NB4 (cell line): ENCODE data around the gene CDK14.

ENCODE experiments used
- DNase-seq: peaks from one replicate; pipeline ENCODE4 v3.0.0; 2010; ENCODE audit warnings: low read depth
- H3K4me3 ChIP-seq: one replicate; pipeline ENCODE4 v1.5.1; 2011; ENCODE audit warnings: mild to moderate bottlenecking, low read depth, low read length, moderate library complexity
- CTCF ChIP-seq: IDR thresholded peaks from one replicate; pipeline ENCODE4 v1.5.1; 2012; ENCODE audit warnings: low read depth, low read length
- MAX ChIP-seq: IDR thresholded peaks from 2 replicates; pipeline ENCODE4 v1.6.1; 2011; ENCODE audit warnings: low read depth, low read length
- MYC ChIP-seq: IDR thresholded peaks from 2 replicates; pipeline ENCODE4 v1.6.1; 2011; ENCODE audit warnings: low read depth, low read length
- POLR2A ChIP-seq: IDR thresholded peaks from 2 replicates; pipeline ENCODE4 v1.6.1; 2011; ENCODE audit warnings: mild to moderate bottlenecking; ENCODE audit not compliant: insufficient read length; ENCODE audit errors: extremely low read depth

CDK14 gene

DNA sequence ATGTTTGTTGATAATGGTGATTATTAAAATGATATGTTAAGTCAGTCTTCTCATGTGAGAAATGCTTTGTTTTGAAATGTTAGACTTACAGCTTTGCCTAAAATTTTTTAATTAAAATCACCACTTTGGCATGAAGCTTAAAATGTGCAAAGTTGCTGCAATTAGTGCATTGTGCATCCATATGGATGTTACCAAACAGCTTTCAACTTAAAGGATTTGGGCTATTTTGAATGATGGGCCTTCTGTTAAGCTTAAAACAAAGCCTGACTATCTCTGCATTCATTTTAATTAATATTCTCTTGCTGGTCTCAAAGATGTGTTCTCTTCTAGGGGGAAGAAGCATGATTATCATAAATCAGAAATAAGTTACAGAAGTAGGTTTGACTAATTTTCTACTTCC lies 603.5 kb downstream of the CDK14 start:
- no peak for DNase-seq
- no peak overlapping the region for H3K4me3 ChIP-seq
- no peak for TF ChIP-seq CTCF

DNA sequence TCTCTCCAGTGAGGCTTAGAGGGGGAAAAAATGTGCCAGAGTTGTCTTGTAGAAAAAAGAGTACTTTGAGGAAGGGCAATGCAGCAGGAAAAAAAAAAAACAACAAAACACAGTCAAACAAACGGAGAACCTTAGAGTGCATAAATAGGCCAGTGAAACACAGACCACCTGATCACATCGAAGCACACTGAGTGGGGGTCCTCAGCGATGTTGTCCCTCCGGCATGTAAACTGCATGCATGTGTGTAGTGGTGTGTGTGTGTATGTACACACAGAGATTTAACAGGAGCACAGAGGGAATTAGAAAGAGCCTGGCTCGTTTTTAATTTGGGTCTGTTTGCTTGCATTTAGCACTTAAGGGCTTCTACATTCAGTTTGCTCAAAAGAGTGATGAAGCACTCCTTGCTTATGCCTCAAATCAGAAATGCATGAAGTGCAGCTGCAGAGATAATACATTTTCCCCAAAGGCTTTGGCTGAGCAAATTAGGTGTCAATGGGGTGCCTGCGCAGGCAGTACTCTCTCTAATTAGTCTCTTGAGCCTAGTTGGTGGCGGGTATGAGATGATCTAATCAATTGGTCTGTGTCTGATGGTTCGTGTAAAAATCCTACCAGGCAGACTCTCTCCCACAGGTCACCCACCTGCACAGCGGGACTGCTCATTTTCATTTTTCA lies 605.5 kb downstream of the CDK14 start:
- TF ChIP-seq POLR2A, result no peak
- TF ChIP-seq MAX, result no peak
- no peak for TF ChIP-seq CTCF
- no peak for TF ChIP-seq MYC
- no peak for DNase-seq
- H3K4me3 ChIP-seq, result no peak overlapping the region

DNA sequence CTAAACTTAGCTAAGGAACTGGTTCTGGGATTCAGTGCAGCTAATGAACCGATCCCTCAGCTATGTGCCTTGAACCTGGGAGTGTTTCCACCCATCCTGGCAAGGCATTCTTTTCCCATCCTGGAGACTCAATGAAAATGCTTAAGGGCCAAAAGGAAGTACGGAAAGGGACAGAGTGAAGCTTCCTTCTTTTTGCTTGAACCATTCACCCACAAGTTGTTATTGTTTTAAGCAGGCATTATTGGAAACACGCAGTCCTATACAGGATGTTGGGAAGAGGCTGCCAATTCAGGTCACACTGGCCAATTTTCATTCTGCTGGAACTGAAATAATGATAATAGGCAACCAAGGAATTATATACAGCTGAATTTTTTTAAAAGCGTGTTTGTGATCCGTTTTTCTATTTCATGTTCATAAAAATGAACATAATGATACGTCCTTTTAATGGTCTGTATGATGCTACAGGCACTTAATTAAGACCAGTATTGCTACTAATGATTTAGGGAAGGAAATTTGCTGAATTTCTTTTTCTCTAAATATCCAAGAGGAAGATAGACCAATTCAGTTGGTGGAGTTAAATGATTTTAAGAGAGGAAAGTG lies 610.3 kb downstream of the CDK14 start:
- no peak overlapping the region for H3K4me3 ChIP-seq
- TF ChIP-seq POLR2A, result no peak
- TF ChIP-seq MYC, result no peak
- no peak for TF ChIP-seq CTCF
- no peak for TF ChIP-seq MAX
- no peak for DNase-seq

DNA sequence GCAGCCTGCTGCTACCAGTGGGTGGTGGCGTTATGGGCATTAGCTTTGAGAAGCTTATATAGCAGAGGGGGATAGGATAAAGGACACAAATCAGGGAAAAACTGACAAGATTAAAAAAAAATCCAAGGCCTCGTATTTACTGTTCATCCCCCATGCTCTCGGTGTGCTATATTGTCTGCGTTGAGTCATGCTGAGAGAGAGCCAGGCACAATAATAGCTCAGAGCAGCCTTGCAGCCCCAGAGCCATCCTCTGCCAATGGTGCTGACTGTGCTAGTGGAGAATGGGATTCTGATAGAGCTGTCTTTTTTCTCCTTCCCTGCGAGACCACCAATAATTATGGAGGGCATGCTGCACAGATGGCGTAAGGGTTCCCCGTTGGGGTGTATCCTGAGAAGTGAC lies 616.5 kb downstream of the CDK14 start:
- TF ChIP-seq CTCF, result no peak
- no peak for TF ChIP-seq MAX
- TF ChIP-seq MYC, result no peak
- no peak for TF ChIP-seq POLR2A
- DNase-seq, result no peak
- no peak overlapping the region for H3K4me3 ChIP-seq

DNA sequence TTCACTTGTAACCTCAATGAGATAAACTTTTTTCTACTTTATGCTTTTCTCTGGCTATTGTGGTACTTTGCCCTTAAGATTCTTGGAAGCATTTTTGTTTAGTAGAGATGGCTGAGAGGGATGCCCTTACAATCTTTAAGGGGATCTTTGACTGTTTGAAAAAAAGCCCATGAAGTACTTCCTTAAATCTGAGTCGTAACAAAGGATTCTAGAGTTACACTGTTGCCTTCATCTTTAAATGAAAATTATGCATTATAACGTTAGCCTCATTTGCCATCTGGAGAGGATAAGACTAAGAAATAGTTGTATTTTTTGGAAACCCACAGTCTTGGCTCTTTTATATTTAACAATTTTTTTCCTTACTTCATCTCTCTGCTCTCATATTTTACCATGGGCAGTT lies 630.3 kb downstream of the CDK14 start:
- H3K4me3 ChIP-seq, result no peak overlapping the region
- DNase-seq, result no peak
- no peak for TF ChIP-seq MAX
- TF ChIP-seq POLR2A, result no peak
- TF ChIP-seq MYC, result no peak
- TF ChIP-seq CTCF, result no peak
